HS-5 (cell line): ENCODE measurements around the gene METTL15.
"Not testable (repeated sequence)": the region's sequence is repeated elsewhere in the genome, so short reads cannot be mapped to it uniquely, and the experiment has no call there.

Experiments
- DNase-seq: peaks from one replicate; pipeline ENCODE4 v3.0.0-alpha.2; 2012; ENCODE audit warnings: low read depth

The METTL15 gene

GRCh38 chr11:28107750-28108618 lies at the start of gene METTL15, which contains the start of gene KIF18A:
Gene METTL15, plus strand, starts transcription at chr11:28108388. Its CDS starts 4,947 bp downstream, at chr11:28113335.
Gene KIF18A, minus strand, starts transcription at chr11:28108156. Its CDS starts 10,209 bp downstream, at chr11:28097947.
- DNase-seq: peak; percentile 90

GRCh38 chr11:28071305-28071704 lies 36.9 kb upstream of the METTL15 start:
- DNase-seq: no peak

GRCh38 chr11:28072321-28072720 lies 35.9 kb upstream of the METTL15 start:
- no peak for DNase-seq

GRCh38 chr11:28077521-28077920 lies 30.7 kb upstream of the METTL15 start:
- no peak for DNase-seq

- DNase-seq: no peak
These were observed 25.1 kb upstream of the METTL15 start for GRCh38 chr11:28083118-28083517.

- peak; percentile 75 for DNase-seq
These were observed 21.6 kb upstream of the METTL15 start for GRCh38 chr11:28086569-28086968.

GRCh38 chr11:28087192-28087591 lies 21.0 kb upstream of the METTL15 start:
- DNase-seq: not testable (repeated sequence)

- DNase-seq: not testable (repeated sequence)
These were observed 20.5 kb upstream of the METTL15 start for GRCh38 chr11:28087693-28088092.

- no peak for DNase-seq
These were observed 18.8 kb upstream of the METTL15 start for GRCh38 chr11:28089378-28089777.

GRCh38 chr11:28090052-28090749 lies 18.0 kb upstream of the METTL15 start:
- no peak for DNase-seq

- no peak for DNase-seq
These were observed 15.4 kb upstream of the METTL15 start for GRCh38 chr11:28092786-28093185.

GRCh38 chr11:28098257-28098656 lies 9.9 kb upstream of the METTL15 start:
- DNase-seq: no peak

- no peak for DNase-seq
These were observed 8.5 kb upstream of the METTL15 start for GRCh38 chr11:28099715-28100114.

- DNase-seq: no peak
These were observed 7.5 kb upstream of the METTL15 start for GRCh38 chr11:28100665-28101064.

GRCh38 chr11:28102300-28102699 lies 5.9 kb upstream of the METTL15 start:
- DNase-seq: not testable (repeated sequence)

- DNase-seq: no peak
These were observed 3.8 kb upstream of the METTL15 start for GRCh38 chr11:28104425-28104824.

GRCh38 chr11:28104984-28105383 lies 3.2 kb upstream of the METTL15 start:
- DNase-seq: no peak

- DNase-seq: no peak
These were observed 2.3 kb upstream of the METTL15 start for GRCh38 chr11:28105869-28106268.

- no peak for DNase-seq
These were observed 1.7 kb upstream of the METTL15 start for GRCh38 chr11:28106353-28107043.

GRCh38 chr11:28107191-28107749 lies 918 bp upstream of the METTL15 start:
- no peak for DNase-seq

- no peak for DNase-seq
These were observed 770 bp downstream of the METTL15 start for GRCh38 chr11:28108958-28109357.
